ENCODE data around the gene PRKAA2. TPM values are rescaled to one million over a fixed set of nuclear protein-coding genes. Genes with fewer than 3 reads are reported as not detected.

Gene PRKAA2
- total and polyA plus RNA-seq, 2 donors (not counting 3 experiments of a cell fraction or from before 2014, with no cell fraction given), result 0.32 to 1.2 TPM

DNA sequence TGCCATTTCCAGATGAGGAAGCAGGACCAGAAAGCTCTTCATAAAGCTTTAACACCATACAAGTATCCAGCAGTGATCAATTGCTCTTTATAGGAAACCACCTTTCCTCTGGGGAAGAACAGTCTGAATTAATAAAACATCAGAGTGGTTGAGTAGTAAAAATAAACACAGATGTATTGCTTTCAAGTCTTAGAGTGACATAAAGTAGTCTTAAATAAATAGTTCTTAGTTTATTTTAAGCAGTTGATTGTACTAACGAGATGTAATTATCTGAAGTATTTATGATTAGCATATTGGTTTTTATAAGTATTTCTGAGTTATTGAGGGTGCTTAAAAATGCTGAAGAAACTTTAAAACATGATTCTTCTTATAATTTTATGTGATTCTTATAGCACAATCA lies 67.0 kb downstream of the PRKAA2 start:
- intact Hi-C loops (cut with micrococcal nuclease) (loop anchor here (10.0 kb wide), 1 partner anchor 1567 kb away; no protein-coding TSS in a partner anchor), dilution Hi-C loops (cut with MboI; ENCODE audit: extremely low pct_ligation_motif_present, low sequenced_read_pairs) (no loop called here)
- no peaks in the 10 kb centered on the region for H3K9me3 ChIP-seq (replicated peaks; ENCODE audit: control insufficient read depth, insufficient read depth, low read length)
- H2AFZ ChIP-seq (ENCODE audit: low read depth, low read length), result no peak overlapping the region
- no peaks in the 10 kb centered on the region for H3K36me3 ChIP-seq (ENCODE audit: control insufficient read depth in 2 of 2, extremely low read depth in 1 of 2, insufficient read depth in 2 of 2, low read length in 2 of 2)
- no peak overlapping the region for H3K27ac ChIP-seq (ENCODE audit: insufficient read depth, low read depth, low read length)
- DNase-seq (ENCODE audit: low read depth, low spot score) (no peak), FAIRE-seq (no peak)
- no peak overlapping the region for H3K9ac ChIP-seq (replicated peaks; ENCODE audit: extremely low read depth, insufficient read depth, low read length)
- H3K79me2 ChIP-seq (ENCODE audit: control insufficient read depth, insufficient read depth, low read length), result no peaks in the 10 kb centered on the region
- BruUV-seq (replicated peaks), result no TSS peak
- POLR2A ChIA-PET, result no interaction called here
- CTCF ChIA-PET, result interaction anchor here (1.5 kb wide), 1 partner anchor 15 kb away, joined by 3 read pairs; no protein-coding TSS in a partner anchor
- no peak overlapping the region for H3K4me3 ChIP-seq (replicated peaks in 1 of 3; ENCODE audit: insufficient read depth in 1 of 3, low read depth in 1 of 3, low read length in 3 of 3)
- H3K4me1 ChIP-seq (ENCODE audit: control insufficient read depth, extremely low read depth, insufficient read depth, low read length), result peaks cover 2% of the 10 kb centered on the region
- H3K9me1 ChIP-seq (replicated peaks; ENCODE audit: control insufficient read depth, extremely low read depth, insufficient read depth, low read length), result no peaks in the 10 kb centered on the region
- no peaks in the 10 kb centered on the region for H3K27me3 ChIP-seq (ENCODE audit: control insufficient read depth in 2 of 2, insufficient read depth in 2 of 2, low read length in 2 of 2)
- no peak for TF ChIP-seq MYC (IDR thresholded peaks at IDR 0.05; ENCODE audit: low read depth, low read length)
- no peak for TF ChIP-seq JUN (IDR thresholded peaks at IDR 0.05; ENCODE audit: borderline replicate concordance, insufficient read depth, insufficient read length, low read depth)
- no peak for TF ChIP-seq POLR2A (IDR thresholded peaks at IDR 0.05; ENCODE audit: low read depth, low read length)
- TF ChIP-seq FOS (IDR thresholded peaks at IDR 0.05; ENCODE audit: borderline replicate concordance, insufficient read depth, low read length), result no peak
- TF ChIP-seq GATA2 (IDR thresholded peaks at IDR 0.05; ENCODE audit: insufficient read depth, insufficient read length, low read depth, low read length), result no peak
- no peak for TF ChIP-seq MAX (IDR thresholded peaks at IDR 0.05; ENCODE audit: insufficient read depth, insufficient read length)
- no peaks in the 10 kb centered on the region for H4K20me1 ChIP-seq (replicated peaks; ENCODE audit: control insufficient read depth, extremely low read depth, insufficient read depth, low read length)
- no peak overlapping the region for H3K4me2 ChIP-seq (ENCODE audit: insufficient read depth, low read length)

DNA sequence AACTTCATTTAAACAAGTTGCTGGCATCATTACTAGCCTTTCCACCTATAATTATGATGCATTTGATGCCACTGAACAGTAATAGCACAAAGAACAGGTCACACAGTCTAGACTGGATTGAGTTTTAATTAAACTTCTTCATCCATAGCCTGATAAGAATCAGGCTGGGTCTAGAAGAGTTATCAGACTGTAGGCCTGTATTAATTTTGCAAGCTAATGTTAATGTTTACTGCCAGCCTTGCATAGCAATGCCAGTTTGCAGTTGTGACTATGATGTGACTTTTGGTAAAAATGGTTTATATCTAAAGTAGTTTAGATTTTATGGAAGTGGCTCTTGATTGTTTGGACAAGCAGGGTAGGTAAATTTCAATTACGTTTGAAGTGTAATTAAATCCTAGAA lies 68.0 kb downstream of the PRKAA2 start:
- POLR2A ChIA-PET, result no interaction called here
- no peak overlapping the region for H3K27ac ChIP-seq (ENCODE audit: insufficient read depth, low read depth, low read length)
- no peaks in the 10 kb centered on the region for H3K36me3 ChIP-seq (ENCODE audit: control insufficient read depth in 2 of 2, extremely low read depth in 1 of 2, insufficient read depth in 2 of 2, low read length in 2 of 2)
- no peaks in the 10 kb centered on the region for H3K9me3 ChIP-seq (replicated peaks; ENCODE audit: control insufficient read depth, insufficient read depth, low read length)
- peaks cover 2% of the 10 kb centered on the region for H3K4me1 ChIP-seq (ENCODE audit: control insufficient read depth, extremely low read depth, insufficient read depth, low read length)
- no peak for TF ChIP-seq MAX (IDR thresholded peaks at IDR 0.05; ENCODE audit: insufficient read depth, insufficient read length)
- dilution Hi-C loops (cut with MboI; ENCODE audit: extremely low pct_ligation_motif_present, low sequenced_read_pairs), result no loop called here
- no peak overlapping the region for H3K4me3 ChIP-seq (replicated peaks in 1 of 3; ENCODE audit: insufficient read depth in 1 of 3, low read depth in 1 of 3, low read length in 3 of 3)
- H4K20me1 ChIP-seq (replicated peaks; ENCODE audit: control insufficient read depth, extremely low read depth, insufficient read depth, low read length), result no peaks in the 10 kb centered on the region
- H3K9me1 ChIP-seq (replicated peaks; ENCODE audit: control insufficient read depth, extremely low read depth, insufficient read depth, low read length), result no peaks in the 10 kb centered on the region
- no peak overlapping the region for H3K4me2 ChIP-seq (ENCODE audit: insufficient read depth, low read length)
- no peaks in the 10 kb centered on the region for H3K79me2 ChIP-seq (ENCODE audit: control insufficient read depth, insufficient read depth, low read length)
- no peak for DNase-seq (ENCODE audit: low read depth, low spot score)
- no peak for FAIRE-seq
- CTCF ChIA-PET, result interaction anchor here (1.5 kb wide), 1 partner anchor 16 kb away, joined by 3 read pairs; no protein-coding TSS in a partner anchor
- intact Hi-C loops (cut with micrococcal nuclease), result loop anchor here (10.0 kb wide), 1 partner anchor 1568 kb away; no protein-coding TSS in a partner anchor
- H3K9ac ChIP-seq (replicated peaks; ENCODE audit: extremely low read depth, insufficient read depth, low read length), result no peak overlapping the region
- H3K27me3 ChIP-seq (ENCODE audit: control insufficient read depth in 2 of 2, insufficient read depth in 2 of 2, low read length in 2 of 2), result no peaks in the 10 kb centered on the region
- BruUV-seq (replicated peaks), result no TSS peak
- H2AFZ ChIP-seq (ENCODE audit: low read depth, low read length), result no peak overlapping the region
